K562 (cell line): ENCODE measurements around the gene RAB31. TPM values are rescaled to one million over a fixed set of nuclear protein-coding genes. Genes with fewer than 3 reads are reported as not detected.

Source experiments
- BDP1 ChIP-seq: IDR thresholded peaks from 3 replicates; pipeline ENCODE4 v1.6.1; 2011; ENCODE audit not compliant: insufficient read length, insufficient read depth
- CC2D1A ChIP-seq: fragments of 450-650 bp; IDR thresholded peaks from 2 replicates; pipeline ENCODE4 v1.6.1; 2017; ENCODE audit warnings: mild to moderate bottlenecking
- COPS2 ChIP-seq: fragments of 450-650 bp; conservative IDR thresholded peaks from 2 replicates; pipeline ENCODE4 v1.6.1; 2016; ENCODE audit warnings: mild to moderate bottlenecking, moderate library complexity
- CXXC5 ChIP-seq: fragments of 250-450 bp; sonication (Bioruptor Pico); IDR thresholded peaks from 2 replicates; pipeline ENCODE4 v1.8.0; 2022; ENCODE audit warnings: inconsistent platforms, mild to moderate bottlenecking, moderate library complexity
- EP300 ChIP-seq: IDR thresholded peaks from 2 replicates; pipeline ENCODE4 v1.6.1; 2012; ENCODE audit warnings: low read length, improper control_type of control experiment
- KHSRP ChIP-seq: fragments of 450-650 bp; IDR thresholded peaks from 2 replicates; pipeline ENCODE4 v1.6.1; 2017
- LEF1 ChIP-seq: fragments of 450-650 bp; IDR thresholded peaks from 2 replicates; pipeline ENCODE4 v1.6.1; 2016; ENCODE audit warnings: mild to moderate bottlenecking
- MECOM ChIP-seq: fragments of 250-450 bp; sonication (Bioruptor Pico); IDR thresholded peaks from 2 replicates; pipeline ENCODE4 v1.8.0; 2022; ENCODE audit warnings: inconsistent platforms
- NFXL1 ChIP-seq: fragments of 450-650 bp; formaldehyde crosslinking; IDR thresholded peaks from 2 replicates; pipeline ENCODE4 v1.4.0; 2021; ENCODE audit warnings: mild to moderate bottlenecking
- OTX1 ChIP-seq: fragments of 450-650 bp; formaldehyde crosslinking; IDR thresholded peaks from 2 replicates; pipeline ENCODE4 v1.4.0; 2022; ENCODE audit warnings: mild to moderate bottlenecking
- PHB2 ChIP-seq: fragments of 450-650 bp; IDR thresholded peaks from 2 replicates; pipeline ENCODE4 v1.6.1; 2017; ENCODE audit warnings: low read depth
- SAP30 ChIP-seq: fragments of 200-600 bp; sonication (generic); IDR thresholded peaks from 2 replicates; pipeline ENCODE4 v1.6.1; 2012; ENCODE audit warnings: borderline replicate concordance, low read depth, mild to moderate bottlenecking, moderate library complexity, low read length, control low read depth, inconsistent platforms; ENCODE audit not compliant: insufficient read depth, poor library complexity, severe bottlenecking
- SMAD4 ChIP-seq: fragments of 250-450 bp; sonication (Bioruptor Pico); conservative IDR thresholded peaks from 2 replicates; pipeline ENCODE4 v1.8.0; 2021; ENCODE audit warnings: inconsistent platforms, mild to moderate bottlenecking, moderate library complexity
- TEAD4 ChIP-seq, 2 experiments: sonication (generic) in 1 of 2; formaldehyde crosslinking in 1 of 2; IDR thresholded peaks; 2 replicates each; pipeline versions ENCODE4 v1.6.1 to v1.8.0; 2012 to 2022; ENCODE audit warnings: borderline replicate concordance in 1 of 2, inconsistent platforms in 1 of 2, low read length in 1 of 2, mild to moderate bottlenecking in 1 of 2, missing genetic modification reagents in 1 of 2
- ZBTB26 ChIP-seq: fragments of 450-650 bp; formaldehyde crosslinking; IDR thresholded peaks from 2 replicates; pipeline ENCODE4 v1.4.0; 2022; ENCODE audit warnings: missing genetic modification characterization
- ZBTB7A ChIP-seq: IDR thresholded peaks from 2 replicates; pipeline ENCODE4 v1.6.1; 2011; ENCODE audit warnings: low read depth, mild to moderate bottlenecking, low read length, moderate library complexity, borderline replicate concordance; ENCODE audit not compliant: control insufficient read depth
- ZBTB8A ChIP-seq: fragments of 450-650 bp; IDR thresholded peaks from 2 replicates; pipeline ENCODE4 v1.6.1; 2018; ENCODE audit warnings: mild to moderate bottlenecking, moderate library complexity; ENCODE audit not compliant: partially characterized antibody
- ZHX1 ChIP-seq: fragments of 150-350 bp; conservative IDR thresholded peaks from 2 replicates; pipeline ENCODE4 v1.6.1; 2014; ENCODE audit warnings: low read length
- ZKSCAN8 ChIP-seq: fragments of 200-800 bp; sonication (Bioruptor generic); IDR thresholded peaks from 2 replicates; pipeline ENCODE4 v1.6.1; 2016; ENCODE audit warnings: missing genetic modification characterization, missing compliant biosample characterization
- ZNF124 ChIP-seq: sonication (generic); formaldehyde crosslinking; IDR thresholded peaks from 2 replicates; pipeline ENCODE4 v1.8.1; 2022; ENCODE audit warnings: missing genetic modification reagents
- ZNF253 ChIP-seq: fragments of 250-450 bp; sonication (Bioruptor Pico); conservative IDR thresholded peaks from 2 replicates; pipeline ENCODE4 v1.6.1; 2021; ENCODE audit warnings: mild to moderate bottlenecking
- ZNF316 ChIP-seq: fragments of 450-650 bp; IDR thresholded peaks from 2 replicates; pipeline ENCODE4 v1.6.1; 2016
- ZNF395 ChIP-seq: fragments of 200-800 bp; sonication (Bioruptor generic); IDR thresholded peaks from 2 replicates; pipeline ENCODE4 v1.6.1; 2017; ENCODE audit warnings: missing genetic modification characterization, missing compliant biosample characterization
- ZSCAN29 ChIP-seq: fragments of 450-650 bp; IDR thresholded peaks from 2 replicates; pipeline ENCODE4 v1.6.1; 2017
- polyA plus RNA-seq, 8 experiments: library from polyadenylated mRNA; depleted of rRNA in 4 of 8; stranded (reverse) in 5 of 8; unstranded in 3 of 8; fragments of >200 nt; fragmentation: Nextera tagmentation in 2 of 8; fragmentation: Illumina TruSeq in 1 of 8; extraction: Ambion mirVana in 2 of 8; extraction: Trizol in 1 of 8; gene quantifications; 2 replicates each; pipeline versions ENCODE4 v1.2.1 to v1.2.3, GENCODE V29; 2011 to 2014; ENCODE audit warnings: inconsistent platforms in 1 of 8, missing spikeins in 1 of 8
- total RNA-seq, 7 experiments: library from RNA; depleted of rRNA in 6 of 7; stranded (reverse); fragments of >200 nt in 6 of 7; fragmentation: Illumina TruSeq in 2 of 7; extraction: Trizol in 2 of 7; gene quantifications; 2 replicates each; pipeline versions ENCODE4 v1.2.1 to v1.2.3, GENCODE V29; 2011 to 2021; ENCODE audit warnings: low replicate concordance in 1 of 7

Gene RAB31
- total and polyA plus RNA-seq, 9 of the 15 experiments (the other 6 are each of a cell fraction or from before 2014, with no cell fraction given), result 20.7 to 70.4 (median 41.3) TPM

GRCh38 chr18:9885170-9886004 is 177.3 kb downstream of the RAB31 start, which contains the start of gene TXNDC2 (continued):
- no peak for TF ChIP-seq ZBTB8A
- no peak for TF ChIP-seq COPS2
- TF ChIP-seq ZSCAN29, result no peak
- TF ChIP-seq EP300, result peak; percentile 80; the same call in 1 of the 2 replicates
- no peak for TF ChIP-seq ZNF124
- no peak for TF ChIP-seq ZNF253 (CRISPR knock-in tag)
- no peak for TF ChIP-seq SAP30
- no peak for TF ChIP-seq ZNF316
- TF ChIP-seq CC2D1A, result peak; percentile 71; the same call in 1 of the 2 replicates
- TF ChIP-seq BDP1, result no peak
- TF ChIP-seq ZBTB7A, result peak; percentile 39; the same call in 1 of the 2 replicates
- TF ChIP-seq MECOM (CRISPR knock-in tag), result peak; percentile 74
- TF ChIP-seq LEF1, result peak; percentile 62; the same call in 1 of the 2 replicates
- TF ChIP-seq SMAD4 (CRISPR knock-in tag), result peak; percentile 90
- peak; percentile 53 for TF ChIP-seq TEAD4 (IDR thresholded peaks at IDR 0.05; ENCODE audit: low read length)
- TF ChIP-seq TEAD4 (CRISPR knock-in tag; IDR thresholded peaks at IDR 0.05; ENCODE audit: borderline replicate concordance), result no peak
- no peak for TF ChIP-seq KHSRP
- TF ChIP-seq PHB2, result peak; percentile 60; the same call in 1 of the 2 replicates
- TF ChIP-seq NFXL1 (CRISPR knock-in tag), result no peak
- 0 out of 2 replicates have a peak, but pooled peaks have one; percentile 61 for TF ChIP-seq ZBTB26
- peak; percentile 88 for TF ChIP-seq OTX1 (CRISPR knock-in tag)
- TF ChIP-seq ZKSCAN8, result peak; percentile 28; the same call in 1 of the 2 replicates
- 0 out of 2 replicates have a peak, but pooled peaks have one; percentile 66 for TF ChIP-seq ZHX1
- peak; percentile 49; the same call in 1 of the 2 replicates for TF ChIP-seq CXXC5 (CRISPR knock-in tag)
- TF ChIP-seq ZNF395 (CRISPR knock-in tag), result peak; percentile 81
